ENCODE results near the gene SCFD2. TPM values are rescaled to one million over a fixed set of nuclear protein-coding genes. Genes with fewer than 3 reads are reported as not detected.

Gene SCFD2
- total RNA-seq, 4 donors from 2014 or later, result 13.1 to 27.4 (median 19.8) TPM

DNA sequence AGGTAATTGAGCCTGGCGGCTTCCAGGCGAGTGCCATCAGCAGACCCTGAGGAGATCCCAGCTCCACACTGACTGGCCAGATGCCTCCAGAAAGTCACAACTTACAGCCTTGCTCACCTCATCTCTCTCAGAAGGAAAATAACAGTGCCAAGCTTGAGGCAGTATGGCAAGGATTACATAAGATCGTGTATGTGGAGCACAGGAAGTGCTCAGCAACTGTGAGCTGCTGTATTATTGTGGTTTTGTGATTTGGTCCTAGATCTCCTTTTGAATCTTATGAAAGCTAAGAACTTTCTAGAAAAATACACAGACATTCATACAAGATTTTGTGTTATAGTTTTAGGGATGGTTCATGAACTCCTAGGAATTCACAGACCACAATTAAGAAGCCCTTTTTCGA lies 489.8 kb downstream of the SCFD2 start:
- TF ChIP-seq, protein P1, sequence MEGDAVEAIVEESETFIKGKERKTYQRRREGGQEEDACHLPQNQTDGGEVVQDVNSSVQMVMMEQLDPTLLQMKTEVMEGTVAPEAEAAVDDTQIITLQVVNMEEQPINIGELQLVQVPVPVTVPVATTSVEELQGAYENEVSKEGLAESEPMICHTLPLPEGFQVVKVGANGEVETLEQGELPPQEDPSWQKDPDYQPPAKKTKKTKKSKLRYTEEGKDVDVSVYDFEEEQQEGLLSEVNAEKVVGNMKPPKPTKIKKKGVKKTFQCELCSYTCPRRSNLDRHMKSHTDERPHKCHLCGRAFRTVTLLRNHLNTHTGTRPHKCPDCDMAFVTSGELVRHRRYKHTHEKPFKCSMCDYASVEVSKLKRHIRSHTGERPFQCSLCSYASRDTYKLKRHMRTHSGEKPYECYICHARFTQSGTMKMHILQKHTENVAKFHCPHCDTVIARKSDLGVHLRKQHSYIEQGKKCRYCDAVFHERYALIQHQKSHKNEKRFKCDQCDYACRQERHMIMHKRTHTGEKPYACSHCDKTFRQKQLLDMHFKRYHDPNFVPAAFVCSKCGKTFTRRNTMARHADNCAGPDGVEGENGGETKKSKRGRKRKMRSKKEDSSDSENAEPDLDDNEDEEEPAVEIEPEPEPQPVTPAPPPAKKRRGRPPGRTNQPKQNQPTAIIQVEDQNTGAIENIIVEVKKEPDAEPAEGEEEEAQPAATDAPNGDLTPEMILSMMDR (IDR thresholded peaks at IDR 0.05; ENCODE audit: low read depth), result no peak

DNA sequence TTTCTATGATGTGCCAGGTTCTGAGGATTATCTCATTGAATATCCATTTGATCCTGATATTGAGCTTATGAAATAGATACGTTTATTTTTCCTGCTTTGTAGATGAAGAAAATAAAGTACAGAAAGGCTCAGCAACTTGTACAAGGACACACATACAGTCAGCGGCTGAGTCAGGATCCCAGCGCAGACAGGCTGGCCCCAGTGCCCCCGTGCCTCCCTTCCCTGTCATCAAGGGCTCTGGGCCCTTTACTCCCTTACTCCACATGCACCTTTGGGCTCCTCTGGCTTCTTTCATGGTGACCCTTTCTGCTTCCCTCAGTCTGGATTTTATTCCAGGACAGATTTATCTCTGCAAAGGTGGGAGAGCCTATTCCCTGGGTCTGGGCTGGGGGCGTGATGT lies 490.9 kb downstream of the SCFD2 start:
- TF ChIP-seq, protein P1 (IDR thresholded peaks at IDR 0.05; ENCODE audit: low read depth), result no peak

DNA sequence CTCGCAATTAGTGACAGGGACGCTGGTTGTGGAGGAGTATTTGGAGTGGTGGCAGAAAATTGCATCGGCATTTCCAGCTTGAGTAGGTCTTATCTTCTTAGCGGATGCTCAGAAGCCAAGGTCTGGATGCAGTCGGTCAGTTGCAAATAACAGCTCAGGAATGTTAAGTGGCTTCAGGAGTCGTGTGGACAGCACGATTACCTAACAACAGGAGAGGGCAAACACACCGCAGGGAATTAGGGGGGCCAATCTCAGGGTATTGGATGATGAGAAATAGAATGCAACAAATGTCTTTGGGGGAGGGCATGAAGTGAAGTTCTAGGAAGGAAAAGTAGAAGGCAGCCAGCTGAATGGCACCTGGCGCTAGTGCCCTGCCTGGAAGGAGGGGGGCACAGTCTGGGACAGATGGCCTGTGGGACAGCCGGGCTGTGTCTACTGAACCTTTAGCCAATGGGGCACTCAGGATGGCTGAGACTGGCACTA lies 492.0 kb downstream of the SCFD2 start:
- TF ChIP-seq, protein P1 (IDR thresholded peaks at IDR 0.05; ENCODE audit: low read depth), result no peak

DNA sequence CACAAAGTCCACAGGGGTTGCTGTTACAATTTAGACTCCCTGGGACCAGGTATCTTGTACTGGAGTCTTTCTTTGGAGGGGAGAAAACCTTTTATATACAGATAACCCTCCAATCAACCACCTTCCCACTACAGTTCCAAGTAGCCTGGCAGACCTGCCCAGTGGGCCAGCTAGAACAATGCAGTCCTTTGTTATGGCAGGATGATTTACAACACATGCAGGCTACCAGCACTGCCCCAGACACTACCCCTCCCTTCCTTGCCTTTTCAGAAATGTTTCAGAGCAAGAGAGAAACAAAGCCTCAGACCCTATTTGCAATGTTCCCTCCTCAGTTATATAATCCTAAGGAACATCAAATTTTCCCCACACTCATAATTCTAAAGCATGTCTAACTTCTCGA lies 492.7 kb downstream of the SCFD2 start:
- TF ChIP-seq, protein P1 (IDR thresholded peaks at IDR 0.05; ENCODE audit: low read depth), result no peak

DNA sequence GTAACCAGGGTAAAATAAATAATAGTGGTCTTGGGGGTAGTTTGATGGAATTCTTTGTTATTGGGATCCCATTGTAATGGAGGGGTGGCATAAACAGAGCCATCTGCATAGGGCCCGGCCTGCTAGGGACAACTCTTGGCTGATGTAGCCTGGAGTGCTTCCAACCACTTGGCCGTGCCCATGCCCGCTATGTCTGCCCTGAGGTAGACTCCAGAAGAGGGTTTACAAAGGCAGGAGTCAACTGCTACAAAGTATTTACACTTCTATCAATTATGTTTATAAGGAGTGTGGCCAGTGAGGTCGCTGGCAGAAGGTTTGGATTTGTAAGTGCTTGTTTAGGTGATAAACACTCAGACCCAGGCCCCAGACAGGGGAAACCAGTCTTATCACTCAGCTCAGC lies 495.6 kb downstream of the SCFD2 start:
- TF ChIP-seq, protein P1 (IDR thresholded peaks at IDR 0.05; ENCODE audit: low read depth), result no peak

DNA sequence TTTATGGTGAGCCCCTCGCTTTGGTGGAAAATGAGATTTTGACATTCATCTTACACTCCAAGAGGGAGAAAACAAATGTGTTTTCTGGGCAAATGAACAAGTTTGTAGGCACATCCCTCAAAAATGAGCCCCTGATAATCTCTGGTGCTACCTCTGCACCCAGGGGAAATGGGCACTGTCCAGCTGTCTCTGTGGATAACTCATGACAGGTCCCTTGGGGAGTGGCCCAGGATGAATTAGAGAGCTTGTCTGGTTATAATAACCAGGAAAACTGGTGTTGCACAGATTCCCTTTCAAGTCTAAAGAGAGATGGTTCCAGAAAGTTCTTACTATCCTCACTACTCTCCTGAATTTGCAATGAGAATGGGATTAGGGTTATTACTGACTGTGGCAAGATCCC lies 496.2 kb downstream of the SCFD2 start:
- TF ChIP-seq, protein P1 (IDR thresholded peaks at IDR 0.05; ENCODE audit: low read depth), result no peak

DNA sequence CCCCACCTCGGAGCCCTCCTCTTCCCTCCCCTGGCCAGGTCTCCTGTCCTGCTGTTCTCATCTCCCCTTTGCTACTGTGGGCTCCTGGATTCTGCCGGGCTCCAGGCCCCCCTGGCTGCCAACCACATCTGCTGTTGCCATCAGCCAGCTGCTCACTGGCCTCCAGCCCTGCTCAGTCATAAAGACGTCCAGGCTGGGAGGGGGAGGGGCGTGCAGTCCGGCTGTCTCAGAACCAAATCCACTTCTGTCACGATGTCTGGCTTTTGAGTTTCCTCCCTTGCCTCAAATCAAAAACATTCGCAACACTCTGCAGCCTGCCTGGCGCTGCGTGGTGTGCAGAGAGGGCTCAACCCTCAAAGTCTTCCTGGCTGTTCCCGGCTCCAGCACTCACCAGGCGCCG lies 496.7 kb downstream of the SCFD2 start:
- TF ChIP-seq, protein P1 (IDR thresholded peaks at IDR 0.05; ENCODE audit: low read depth), result no peak

Data from subcutaneous adipose tissue (tissue), 4 donors.